ENCODE results near the gene IL17F.

- no peak for TF ChIP-seq POLR2AphosphoS5 (IDR thresholded peaks at IDR 0.05; ENCODE audit: low read depth, low read length)
- TF ChIP-seq POLR2A (IDR thresholded peaks at IDR 0.05; ENCODE audit: borderline replicate concordance, extremely low read depth, insufficient read depth, insufficient read length) = no peak
- TF ChIP-seq, protein P1, sequence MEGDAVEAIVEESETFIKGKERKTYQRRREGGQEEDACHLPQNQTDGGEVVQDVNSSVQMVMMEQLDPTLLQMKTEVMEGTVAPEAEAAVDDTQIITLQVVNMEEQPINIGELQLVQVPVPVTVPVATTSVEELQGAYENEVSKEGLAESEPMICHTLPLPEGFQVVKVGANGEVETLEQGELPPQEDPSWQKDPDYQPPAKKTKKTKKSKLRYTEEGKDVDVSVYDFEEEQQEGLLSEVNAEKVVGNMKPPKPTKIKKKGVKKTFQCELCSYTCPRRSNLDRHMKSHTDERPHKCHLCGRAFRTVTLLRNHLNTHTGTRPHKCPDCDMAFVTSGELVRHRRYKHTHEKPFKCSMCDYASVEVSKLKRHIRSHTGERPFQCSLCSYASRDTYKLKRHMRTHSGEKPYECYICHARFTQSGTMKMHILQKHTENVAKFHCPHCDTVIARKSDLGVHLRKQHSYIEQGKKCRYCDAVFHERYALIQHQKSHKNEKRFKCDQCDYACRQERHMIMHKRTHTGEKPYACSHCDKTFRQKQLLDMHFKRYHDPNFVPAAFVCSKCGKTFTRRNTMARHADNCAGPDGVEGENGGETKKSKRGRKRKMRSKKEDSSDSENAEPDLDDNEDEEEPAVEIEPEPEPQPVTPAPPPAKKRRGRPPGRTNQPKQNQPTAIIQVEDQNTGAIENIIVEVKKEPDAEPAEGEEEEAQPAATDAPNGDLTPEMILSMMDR (IDR thresholded peaks at IDR 0.05 in 2 of 3, conservative IDR thresholded peaks at IDR 0.05 in 1 of 3; ENCODE audit: borderline replicate concordance in 1 of 3, insufficient read depth in 1 of 3, low read depth in 2 of 3, low read length in 2 of 3) = no peak
- TF ChIP-seq EZH2 (IDR thresholded peaks at IDR 0.05) = no peak
- TF ChIP-seq EZH2phosphoT487 (IDR thresholded peaks at IDR 0.05; ENCODE audit: borderline replicate concordance) = no peak
- TF ChIP-seq, protein P2, sequence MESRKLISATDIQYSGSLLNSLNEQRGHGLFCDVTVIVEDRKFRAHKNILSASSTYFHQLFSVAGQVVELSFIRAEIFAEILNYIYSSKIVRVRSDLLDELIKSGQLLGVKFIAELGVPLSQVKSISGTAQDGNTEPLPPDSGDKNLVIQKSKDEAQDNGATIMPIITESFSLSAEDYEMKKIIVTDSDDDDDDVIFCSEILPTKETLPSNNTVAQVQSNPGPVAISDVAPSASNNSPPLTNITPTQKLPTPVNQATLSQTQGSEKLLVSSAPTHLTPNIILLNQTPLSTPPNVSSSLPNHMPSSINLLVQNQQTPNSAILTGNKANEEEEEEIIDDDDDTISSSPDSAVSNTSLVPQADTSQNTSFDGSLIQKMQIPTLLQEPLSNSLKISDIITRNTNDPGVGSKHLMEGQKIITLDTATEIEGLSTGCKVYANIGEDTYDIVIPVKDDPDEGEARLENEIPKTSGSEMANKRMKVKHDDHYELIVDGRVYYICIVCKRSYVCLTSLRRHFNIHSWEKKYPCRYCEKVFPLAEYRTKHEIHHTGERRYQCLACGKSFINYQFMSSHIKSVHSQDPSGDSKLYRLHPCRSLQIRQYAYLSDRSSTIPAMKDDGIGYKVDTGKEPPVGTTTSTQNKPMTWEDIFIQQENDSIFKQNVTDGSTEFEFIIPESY (IDR thresholded peaks at IDR 0.05; ENCODE audit: extremely low read depth, insufficient replicate concordance, low read length) = no peak
- no peak for TF ChIP-seq ATF3 (IDR thresholded peaks at IDR 0.05)
These were observed 26.5 kb downstream of the IL17F start for GRCh38 chr6:52217761-52218160.
